Activated naive CD4-positive, alpha-beta T cell treated with Interleukin-2 at 50 U/mL for 16 hours (primary cell): ENCODE data around the gene NMRK2.

Experiments used
- DNase-seq: peaks from one replicate; pipeline ENCODE4 v3.0.0-alpha.2; 2020

The NMRK2 gene

GRCh38 chr19:3981736-3982681 lies 49.1 kb downstream of the NMRK2 start:
- DNase-seq, result no peak

- peak; percentile 31 for DNase-seq
Observed at GRCh38 chr19:3982701-3983541, 50.1 kb downstream of the NMRK2 start.

GRCh38 chr19:3983542-3983914 lies 50.7 kb downstream of the NMRK2 start:
- no peak for DNase-seq

GRCh38 chr19:3983936-3984583 lies 51.2 kb downstream of the NMRK2 start:
- DNase-seq, result peak; percentile 59

GRCh38 chr19:3984584-3984907 lies 51.7 kb downstream of the NMRK2 start:
- DNase-seq, result no peak

GRCh38 chr19:3984908-3985642 lies 52.2 kb downstream of the NMRK2 start, which contains the start of gene EEF2:
Gene EEF2, minus strand, starts transcription at chr19:3985463. Its CDS starts 83 bp downstream, at chr19:3985380.
- peak; percentile 88 for DNase-seq

GRCh38 chr19:3985643-3986259 lies 52.9 kb downstream of the NMRK2 start:
- DNase-seq, result no peak

GRCh38 chr19:3986260-3987041 lies 53.6 kb downstream of the NMRK2 start:
- peak; percentile 52 for DNase-seq

- peak; percentile 87 for DNase-seq
Observed at GRCh38 chr19:3987619-3988371, 54.9 kb downstream of the NMRK2 start.

- no peak for DNase-seq
Observed at GRCh38 chr19:3990815-3991117, 57.9 kb downstream of the NMRK2 start.
